ENCODE results near the gene KEL.

- TF ChIP-seq CTCF (conservative IDR thresholded peaks at IDR 0.05; ENCODE audit: low read depth, low read length) (no peak), RCOR1 (IDR thresholded peaks at IDR 0.05; ENCODE audit: insufficient replicate concordance, low read length) (no peak), CHD1 (IDR thresholded peaks at IDR 0.05; ENCODE audit: low read depth, low read length) (no peak), MXI1 (IDR thresholded peaks at IDR 0.05; ENCODE audit: borderline replicate concordance, low read depth, low read length) (no peak), POLR2A (IDR thresholded peaks at IDR 0.05; ENCODE audit: low read depth, low read length) (no peak), USF2 (IDR thresholded peaks at IDR 0.05; ENCODE audit: low read depth, low read length) (no peak), SMC3 (IDR thresholded peaks at IDR 0.05; ENCODE audit: low read depth, low read length) (no peak), BHLHE40 (IDR thresholded peaks at IDR 0.05; ENCODE audit: low read depth, low read length) (no peak), RAD21 (IDR thresholded peaks at IDR 0.05; ENCODE audit: low read length) (no peak), MAFK (IDR thresholded peaks at IDR 0.05; ENCODE audit: low read depth, low read length) (no peak), MAZ (IDR thresholded peaks at IDR 0.05; ENCODE audit: borderline replicate concordance, low read depth, low read length) (no peak), CEBPB (IDR thresholded peaks at IDR 0.05; ENCODE audit: low read depth, low read length) (no peak)
Observed at GRCh38 chr7:142961973-142962926, at the start of gene KEL.
